ENCODE measurements around the gene ZNF804A.

DNA sequence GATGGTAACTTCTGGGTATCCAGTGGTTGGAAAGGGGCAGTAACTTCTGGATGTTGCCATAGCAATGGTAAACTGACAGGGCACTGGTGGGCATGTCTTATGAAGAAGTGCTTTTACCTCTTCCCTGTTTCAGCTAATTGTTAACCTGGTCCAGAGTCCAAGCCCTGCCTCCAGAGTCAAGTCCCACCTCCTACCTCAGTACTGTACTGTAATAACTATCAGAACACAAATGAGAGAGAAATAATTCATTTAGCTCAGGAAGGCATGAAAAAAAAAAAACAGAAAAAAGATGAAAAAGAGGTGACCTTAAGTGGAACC lies 237.0 kb downstream of the ZNF804A start:
- TF ChIP-seq BHLHE40 (IDR thresholded peaks at IDR 0.05; ENCODE audit: borderline replicate concordance), result no peak
- no peak for TF ChIP-seq ELF4 (IDR thresholded peaks at IDR 0.05)
- TF ChIP-seq HDGF (IDR thresholded peaks at IDR 0.05; ENCODE audit: borderline replicate concordance), result no peak
- no peak for TF ChIP-seq FOXK2 (IDR thresholded peaks at IDR 0.05)
- TF ChIP-seq NFRKB (IDR thresholded peaks at IDR 0.05), result no peak
- TF ChIP-seq, protein P1, sequence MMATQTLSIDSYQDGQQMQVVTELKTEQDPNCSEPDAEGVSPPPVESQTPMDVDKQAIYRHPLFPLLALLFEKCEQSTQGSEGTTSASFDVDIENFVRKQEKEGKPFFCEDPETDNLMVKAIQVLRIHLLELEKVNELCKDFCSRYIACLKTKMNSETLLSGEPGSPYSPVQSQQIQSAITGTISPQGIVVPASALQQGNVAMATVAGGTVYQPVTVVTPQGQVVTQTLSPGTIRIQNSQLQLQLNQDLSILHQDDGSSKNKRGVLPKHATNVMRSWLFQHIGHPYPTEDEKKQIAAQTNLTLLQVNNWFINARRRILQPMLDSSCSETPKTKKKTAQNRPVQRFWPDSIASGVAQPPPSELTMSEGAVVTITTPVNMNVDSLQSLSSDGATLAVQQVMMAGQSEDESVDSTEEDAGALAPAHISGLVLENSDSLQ (IDR thresholded peaks at IDR 0.05), result no peak
- TF ChIP-seq TARDBP (IDR thresholded peaks at IDR 0.05), result no peak
- no peak for TF ChIP-seq FOXM1 (IDR thresholded peaks at IDR 0.05; ENCODE audit: borderline replicate concordance)
- no peak for TF ChIP-seq FOXA1 (IDR thresholded peaks at IDR 0.05)
- TF ChIP-seq SP1 (IDR thresholded peaks at IDR 0.05), result no peak
- TF ChIP-seq ARNT (IDR thresholded peaks at IDR 0.05), result no peak
- no peak for TF ChIP-seq SUZ12 (IDR thresholded peaks at IDR 0.05)
- no peak for TF ChIP-seq LEF1 (IDR thresholded peaks at IDR 0.05; ENCODE audit: borderline replicate concordance)
- no peak for TF ChIP-seq ZNF384 (IDR thresholded peaks at IDR 0.05)

Measured in HEK293T (cell line).